Breast epithelium (tissue), 3 donors: Measurements from ENCODE around the gene FAF1.

ENCODE experiments used
- POLR2AphosphoS5 ChIP-seq, 3 donors: sonication (generic); formaldehyde crosslinking; IDR thresholded peaks; one replicate each; pipeline ENCODE4 v1.6.1; 2017; ENCODE audit warnings: antibody characterized with exemption in 3 of 3
- TF ChIP-seq, protein P1 (sequence below), 3 donors: fragments of 450-650 bp; IDR thresholded peaks; one replicate each; pipeline ENCODE4 v1.5.1; 2016 to 2017; ENCODE audit warnings: antibody characterized with exemption in 3 of 3, mild to moderate bottlenecking in 3 of 3, moderate library complexity in 3 of 3

DNA sequence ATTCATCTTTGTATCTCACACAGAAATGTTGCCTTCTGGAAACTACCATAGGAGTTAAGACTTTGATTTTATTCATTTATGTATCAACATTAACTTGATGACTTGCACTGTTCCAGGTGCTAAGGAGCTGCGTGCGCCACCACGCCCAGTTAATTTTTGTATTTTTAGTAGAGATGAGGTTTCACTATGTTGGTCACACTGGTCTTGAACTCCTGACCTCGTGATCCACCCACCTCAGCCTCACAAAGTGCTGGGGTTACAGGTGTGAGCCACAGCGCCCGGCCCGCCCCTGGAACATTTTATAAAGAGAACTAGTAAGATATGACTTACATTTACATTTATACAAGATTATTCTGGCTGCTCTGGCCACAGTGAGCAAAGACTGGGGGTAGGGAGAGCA is 252.2 kb downstream of the FAF1 start:
- no peak for TF ChIP-seq POLR2AphosphoS5 (IDR thresholded peaks at IDR 0.05)
- TF ChIP-seq, protein P1, sequence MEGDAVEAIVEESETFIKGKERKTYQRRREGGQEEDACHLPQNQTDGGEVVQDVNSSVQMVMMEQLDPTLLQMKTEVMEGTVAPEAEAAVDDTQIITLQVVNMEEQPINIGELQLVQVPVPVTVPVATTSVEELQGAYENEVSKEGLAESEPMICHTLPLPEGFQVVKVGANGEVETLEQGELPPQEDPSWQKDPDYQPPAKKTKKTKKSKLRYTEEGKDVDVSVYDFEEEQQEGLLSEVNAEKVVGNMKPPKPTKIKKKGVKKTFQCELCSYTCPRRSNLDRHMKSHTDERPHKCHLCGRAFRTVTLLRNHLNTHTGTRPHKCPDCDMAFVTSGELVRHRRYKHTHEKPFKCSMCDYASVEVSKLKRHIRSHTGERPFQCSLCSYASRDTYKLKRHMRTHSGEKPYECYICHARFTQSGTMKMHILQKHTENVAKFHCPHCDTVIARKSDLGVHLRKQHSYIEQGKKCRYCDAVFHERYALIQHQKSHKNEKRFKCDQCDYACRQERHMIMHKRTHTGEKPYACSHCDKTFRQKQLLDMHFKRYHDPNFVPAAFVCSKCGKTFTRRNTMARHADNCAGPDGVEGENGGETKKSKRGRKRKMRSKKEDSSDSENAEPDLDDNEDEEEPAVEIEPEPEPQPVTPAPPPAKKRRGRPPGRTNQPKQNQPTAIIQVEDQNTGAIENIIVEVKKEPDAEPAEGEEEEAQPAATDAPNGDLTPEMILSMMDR (IDR thresholded peaks at IDR 0.05), result no peak
